ENCODE measurements around the gene RXRA. TPM values are rescaled to one million over a fixed set of nuclear protein-coding genes. Genes with fewer than 3 reads are reported as not detected.

Gene RXRA
- polyA plus RNA-seq, 1 experiment, result 5.3 TPM

DNA sequence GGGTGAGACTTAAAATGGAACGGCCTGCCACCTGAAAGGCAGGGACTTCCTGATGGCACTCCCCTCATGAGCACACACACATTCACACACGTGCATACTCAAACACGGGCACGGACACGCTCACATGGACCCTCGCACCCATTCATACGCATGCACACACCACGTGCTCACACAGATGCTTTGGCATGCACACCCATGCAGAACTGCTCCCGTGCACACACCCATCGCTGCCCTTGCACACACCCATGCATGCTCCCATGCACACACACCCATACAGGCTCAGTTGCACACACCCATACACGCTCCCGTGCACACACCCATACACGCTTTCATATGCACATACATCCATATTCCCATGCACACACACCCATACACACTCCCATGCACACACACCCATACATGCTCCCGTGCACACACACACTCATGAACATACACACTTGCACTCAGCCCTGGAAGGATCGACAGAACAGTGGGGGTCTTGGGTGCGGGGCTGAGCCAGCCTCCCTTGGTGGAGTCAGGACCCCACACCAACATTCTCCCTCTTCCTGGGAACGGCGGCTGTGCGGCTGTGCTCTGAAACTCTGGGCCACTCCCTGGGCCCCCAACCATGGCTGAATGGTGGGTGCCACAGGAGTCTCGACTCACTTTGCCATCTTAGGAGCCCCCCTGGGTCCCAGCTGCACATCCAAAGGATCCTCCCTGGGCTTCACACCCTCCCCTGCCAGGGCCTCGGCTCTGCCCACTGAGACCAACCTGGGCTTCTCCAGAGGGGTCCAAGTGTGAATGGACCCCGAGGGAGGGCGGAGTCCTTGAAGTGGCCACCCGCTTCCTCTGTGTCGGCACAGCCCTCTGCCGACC is 115.2 kb downstream of the RXRA start:
- POLR2A ChIA-PET, result interaction anchor here (1.0 kb wide), 1 partner anchor 266 kb away, joined by 3 read pairs; no protein-coding TSS in a partner anchor
- H3K27me3 ChIP-seq (ENCODE audit: control insufficient read depth, insufficient read depth, low read length), result peaks cover 3% of the 10 kb centered on the region
- no peak overlapping the region for H3K27ac ChIP-seq (ENCODE audit: low read depth, low read length)
- H3K4me3 ChIP-seq (ENCODE audit: low read depth, low read length), result no peak overlapping the region
- CTCF ChIA-PET, result interaction anchor here (2.3 to 2.4 kb wide), 3 partner anchors 205 to 272 kb away, joined by 6 to 96 read pairs (median 8); no protein-coding TSS in a partner anchor
- no peak for TF ChIP-seq CTCF (IDR thresholded peaks at IDR 0.05; ENCODE audit: low read depth, low read length)
- no peak for DNase-seq (ENCODE audit: low read depth, low spot score)
- peaks cover 4% of the 10 kb centered on the region for H3K9me3 ChIP-seq (ENCODE audit: control insufficient read depth, insufficient read depth, low read length)

GRCh38 chr9:134442085-134442474 is 115.8 kb downstream of the RXRA start:
- no peak overlapping the region for H3K27ac ChIP-seq (ENCODE audit: low read depth, low read length)
- no peak overlapping the region for H3K4me3 ChIP-seq (ENCODE audit: low read depth, low read length)
- ChIA-PET CTCF (interaction anchor here (0.8 to 2.4 kb wide), 8 partner anchors 9 to 277 kb away, joined by 3 to 96 read pairs (median 6); partner anchors contain the start of gene RNU6ATAC), POLR2A (interaction anchor here (0.6 to 1.0 kb wide), 2 partner anchors 266 to 1087 kb away, joined by 3 to 6 read pairs; no protein-coding TSS in a partner anchor)
- peaks cover 6% of the 10 kb centered on the region for H3K9me3 ChIP-seq (ENCODE audit: control insufficient read depth, insufficient read depth, low read length)
- peaks cover 3% of the 10 kb centered on the region for H3K27me3 ChIP-seq (ENCODE audit: control insufficient read depth, insufficient read depth, low read length)
- TF ChIP-seq CTCF (IDR thresholded peaks at IDR 0.05; ENCODE audit: low read depth, low read length), result no peak
- no peak for DNase-seq (ENCODE audit: low read depth, low spot score)

GRCh38 chr9:134442486-134443173 is 116.4 kb downstream of the RXRA start:
- no peak overlapping the region for H3K27ac ChIP-seq (ENCODE audit: low read depth, low read length)
- no peak for DNase-seq (ENCODE audit: low read depth, low spot score)
- no peak for TF ChIP-seq CTCF (IDR thresholded peaks at IDR 0.05; ENCODE audit: low read depth, low read length)
- H3K27me3 ChIP-seq (ENCODE audit: control insufficient read depth, insufficient read depth, low read length), result peaks cover 3% of the 10 kb centered on the region
- ChIA-PET POLR2A (interaction anchor here (0.6 to 1.4 kb wide), 5 partner anchors 8 to 1087 kb away, joined by 3 to 6 read pairs (median 5); no protein-coding TSS in a partner anchor), CTCF (interaction anchor here (0.6 to 2.4 kb wide), 12 partner anchors 8 to 278 kb away, joined by 3 to 96 read pairs (median 6); partner anchors contain the start of gene RNU6ATAC)
- no peak overlapping the region for H3K4me3 ChIP-seq (ENCODE audit: low read depth, low read length)
- H3K9me3 ChIP-seq (ENCODE audit: control insufficient read depth, insufficient read depth, low read length), result peaks cover 11% of the 10 kb centered on the region

DNA sequence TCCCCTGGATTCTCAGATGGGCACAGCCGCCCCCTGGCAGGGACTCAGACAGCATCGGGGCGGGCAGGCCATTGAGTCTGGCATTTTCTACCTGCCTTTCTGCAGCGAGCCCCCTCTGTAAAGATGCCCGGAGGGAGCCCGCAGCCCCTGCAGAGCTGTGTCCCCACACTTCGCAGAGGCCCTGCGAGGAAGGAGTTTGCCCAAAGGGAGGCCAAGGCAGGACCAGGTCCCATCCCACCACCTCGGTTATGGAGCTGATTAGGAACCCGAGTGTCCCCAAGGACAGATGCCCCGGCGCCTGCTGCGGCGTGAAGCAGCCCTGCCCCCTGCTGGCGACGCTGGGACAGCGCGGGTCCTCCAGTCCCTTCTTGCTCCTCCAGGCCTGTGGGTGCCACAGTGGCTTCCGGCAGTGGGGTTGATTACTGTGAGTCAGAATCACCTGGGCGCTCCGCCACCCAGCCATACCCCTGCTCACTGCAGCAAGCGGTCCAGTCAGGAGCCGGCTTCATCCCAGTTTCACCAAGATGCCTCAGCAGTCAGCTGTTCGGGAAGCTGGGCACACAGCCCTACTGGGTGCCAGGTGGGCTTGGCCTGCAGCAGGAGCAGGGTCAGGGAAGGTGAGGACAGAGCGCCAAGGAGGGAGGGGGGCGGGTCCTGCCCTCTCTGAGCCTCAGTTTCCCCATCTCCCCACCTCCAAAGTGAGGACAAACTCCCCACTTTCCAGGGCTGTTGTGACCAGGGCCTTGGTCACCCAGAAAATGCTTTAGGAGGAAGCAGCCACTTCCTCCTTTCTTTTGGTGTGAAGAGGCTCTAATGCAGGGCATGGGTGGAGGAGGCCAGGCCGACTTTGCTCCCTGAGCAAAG is 117.2 kb downstream of the RXRA start:
- peaks cover 19% of the 10 kb centered on the region for H3K9me3 ChIP-seq (ENCODE audit: control insufficient read depth, insufficient read depth, low read length)
- peaks cover 3% of the 10 kb centered on the region for H3K27me3 ChIP-seq (ENCODE audit: control insufficient read depth, insufficient read depth, low read length)
- peak; percentile 78 for DNase-seq (ENCODE audit: low read depth, low spot score)
- peak; percentile 95 for TF ChIP-seq CTCF (IDR thresholded peaks at IDR 0.05; ENCODE audit: low read depth, low read length)
- H3K4me3 ChIP-seq (ENCODE audit: low read depth, low read length), result no peak overlapping the region
- H3K27ac ChIP-seq (ENCODE audit: low read depth, low read length), result no peak overlapping the region
- ChIA-PET CTCF (interaction anchor here (0.6 to 2.4 kb wide), 13 partner anchors 9 to 278 kb away, joined by 3 to 96 read pairs (median 4); partner anchors contain the start of gene RNU6ATAC), POLR2A (interaction anchor here (0.6 to 1.4 kb wide), 3 partner anchors 8 to 273 kb away, joined by 4 to 5 read pairs (median 5); no protein-coding TSS in a partner anchor)
